GM12878 (cell line): ENCODE results near the gene CRAMP1. TPM values are rescaled to one million over a fixed set of nuclear protein-coding genes. Genes with fewer than 3 reads are reported as not detected.

Source experiments
- ATAC-seq: fragments of 200-7000 bp; cut with Tn5 transposase; 3 replicates; pipeline ENCODE4 v1.9.1; 2020; ENCODE audit warnings: mild to moderate bottlenecking, moderate library complexity
- BruUV-seq: library from RNA; stranded (reverse); fragments of 400-500 nt; replicated peaks from 2 replicates; lab custom pipeline; 2021; lab: Mats Ljungman, UMichigan
- CTCF ChIA-PET: fragments of 300-600 bp; sonication (Branson Sonifier 250); formaldehyde crosslinking; extraction: SDS; loops from one replicate; lab custom pipeline; 2021; ENCODE audit warnings: inconsistent platforms; lab: Yijun Ruan, JAX
- POLR2A ChIA-PET: fragments of 350-600 bp; formaldehyde crosslinking; extraction: SDS; loops from one replicate; lab custom pipeline; 2021; ENCODE audit warnings: inconsistent platforms; lab: Charles Lee
- RAD21 ChIA-PET: fragments of 300-600 bp; sonication (Branson Sonifier 250); formaldehyde crosslinking; loops from one replicate; lab custom pipeline; 2023; ENCODE audit warnings: antibody characterized with exemption; ENCODE audit not compliant: unreplicated experiment; lab: Charles Lee
- SMC1A ChIA-PET: fragments of 300-600 bp; sonication (Branson Sonifier 250); formaldehyde crosslinking; loops from one replicate; lab custom pipeline; 2023; ENCODE audit not compliant: unreplicated experiment, uncharacterized antibody; lab: Charles Lee
- DNase-seq: peaks from one replicate; pipeline ENCODE4 v3.0.0-alpha.2; 2011; ENCODE audit warnings: low read depth, low spot score
- FAIRE-seq: peaks from 3 replicates; lab custom pipeline; 2011; peaks lifted over from hg19 to GRCh38; lab: Jason Lieb, UNC
- H2AFZ ChIP-seq: 2 replicates; pipeline ENCODE4 v1.6.0; 2011; ENCODE audit warnings: low read depth, low read length, control low read depth; ENCODE audit not compliant: control insufficient read depth
- H3K27ac ChIP-seq: 2 replicates; pipeline ENCODE4 v1.5.1; 2011; ENCODE audit warnings: control low read depth; ENCODE audit not compliant: control insufficient read depth, insufficient read depth
- H3K27me3 ChIP-seq, 2 experiments: replicated peaks in 1 of 2; 2 replicates each; pipeline versions ENCODE4 v1.6.0 to v1.6.1; 2011; ENCODE audit warnings: low read length in 1 of 2; ENCODE audit not compliant: control insufficient read depth in 2 of 2, insufficient read depth in 2 of 2
- H3K36me3 ChIP-seq, 2 experiments: 2 replicates each; pipeline ENCODE4 v1.5.1; 2011; ENCODE audit warnings: low read length in 1 of 2; ENCODE audit not compliant: control insufficient read depth in 2 of 2, insufficient read depth in 2 of 2
- H3K4me1 ChIP-seq: 2 replicates; pipeline ENCODE4 v1.6.1; 2011; ENCODE audit warnings: mild to moderate bottlenecking, low read length, moderate library complexity, mixed read lengths; ENCODE audit not compliant: control insufficient read depth, insufficient read depth
- H3K4me2 ChIP-seq: 2 replicates; pipeline ENCODE4 v1.6.0; 2011; ENCODE audit warnings: control low read depth; ENCODE audit not compliant: control insufficient read depth, insufficient read depth
- H3K4me3 ChIP-seq: fragments of 200-600 bp; sonication (generic); 2 replicates; pipeline ENCODE4 v1.5.1; 2016
- H3K79me2 ChIP-seq: 2 replicates; pipeline ENCODE4 v1.6.0; 2011; ENCODE audit warnings: low read length; ENCODE audit not compliant: control insufficient read depth, insufficient read depth
- H3K9ac ChIP-seq: 2 replicates; pipeline ENCODE4 v1.8.0; 2011; ENCODE audit warnings: low read length, control low read depth, mixed read lengths; ENCODE audit not compliant: control insufficient read depth, insufficient read depth
- H3K9me3 ChIP-seq: replicated peaks from 3 replicates; pipeline ENCODE4 v1.5.1; 2011; ENCODE audit warnings: mild to moderate bottlenecking, low read length; ENCODE audit not compliant: control insufficient read depth, insufficient read depth
- H4K20me1 ChIP-seq: 2 replicates; pipeline ENCODE4 v1.6.0; 2011; ENCODE audit not compliant: control insufficient read depth, insufficient read depth
- ATF3 ChIP-seq: IDR thresholded peaks from 2 replicates; pipeline ENCODE4 v1.6.1; 2011; ENCODE audit warnings: low read depth, mild to moderate bottlenecking, low read length, moderate library complexity, borderline replicate concordance; ENCODE audit errors: extremely low read depth
- BCL11A ChIP-seq: IDR thresholded peaks from 2 replicates; pipeline ENCODE4 v1.6.1; 2011; ENCODE audit warnings: low read depth, low read length
- CBX3 ChIP-seq: fragments of 200-600 bp; sonication (generic); IDR thresholded peaks from 2 replicates; pipeline ENCODE4 v1.6.1; 2016; ENCODE audit warnings: low read depth, borderline replicate concordance
- CHD2 ChIP-seq: IDR thresholded peaks from 2 replicates; pipeline ENCODE4 v1.6.1; 2011; ENCODE audit warnings: low read depth, low read length, improper control_type of control experiment, borderline replicate concordance
- MAX ChIP-seq: IDR thresholded peaks from 2 replicates; pipeline ENCODE4 v1.6.1; 2012; ENCODE audit warnings: low read depth, low read length, improper control_type of control experiment
- PRDM15 ChIP-seq: fragments of 450-650 bp; formaldehyde crosslinking; IDR thresholded peaks from 2 replicates; pipeline ENCODE4 v1.4.0; 2020; ENCODE audit warnings: mild to moderate bottlenecking, moderate library complexity
- RUNX3 ChIP-seq: IDR thresholded peaks from 2 replicates; pipeline ENCODE4 v1.6.1; 2012; ENCODE audit warnings: low read length, inconsistent platforms
- TBL1XR1 ChIP-seq: IDR thresholded peaks from 2 replicates; pipeline ENCODE4 v1.6.1; 2012; ENCODE audit warnings: low read depth, low read length, improper control_type of control experiment
- WGBS: methylation state at CpG from one replicate; pipeline ENCODE4 v1.1.6; 2016; ENCODE audit warnings: low lambda C conversion rate; ENCODE audit not compliant: insufficient replicate concordance, insufficient coverage; ENCODE audit errors: missing lambda C conversion rate; 5-methylcytosine and 5-hydroxymethylcytosine counted together
- in situ Hi-C: fragments of 300-500 bp; cut with MboI; formaldehyde crosslinking; loops from 9 replicates; pipeline ENCODE4 v1.14.3; 2018; ENCODE audit warnings: mixed read lengths
- intact Hi-C: fragments of 100-400 bp; cut with micrococcal nuclease; formaldehyde crosslinking; loops from one replicate; pipeline ENCODE4 v1.14.2; 2022; ENCODE audit not compliant: unreplicated experiment
- polyA plus RNA-seq, 11 experiments: library from polyadenylated mRNA; depleted of rRNA in 4 of 11; unstranded in 6 of 11; stranded (reverse) in 5 of 11; fragments of >200 nt; fragmentation: Nextera tagmentation in 4 of 11; fragmentation: Illumina TruSeq in 1 of 11; extraction: Ambion mirVana in 4 of 11; extraction: Trizol in 1 of 11; gene quantifications; 1 replicate in 1 of 11; 2 replicates in 10 of 11; pipeline versions ENCODE4 v1.2.1 to v1.2.3, GENCODE V29; 2011 to 2016; ENCODE audit warnings: inconsistent platforms in 2 of 11, missing spikeins in 2 of 11, low read depth in 1 of 11
- total RNA-seq, 4 experiments: library from RNA; depleted of rRNA in 3 of 4; stranded (reverse); fragments of >200 nt in 3 of 4; fragmentation: Illumina TruSeq in 1 of 4; extraction: Trizol in 1 of 4; gene quantifications; 2 replicates each; pipeline versions ENCODE4 v1.2.1 to v1.2.3, GENCODE V29; 2013 to 2021
- TF ChIP-seq, protein P1 (sequence below): IDR thresholded peaks from 2 replicates; pipeline ENCODE4 v1.6.1; 2011; ENCODE audit warnings: borderline replicate concordance, low read depth, mild to moderate bottlenecking, moderate library complexity, low read length; ENCODE audit not compliant: insufficient read depth, poor library complexity, severe bottlenecking
- TF ChIP-seq, protein P2 (sequence below): fragments of 450-650 bp; IDR thresholded peaks from 2 replicates; pipeline ENCODE4 v1.6.1; 2014; ENCODE audit warnings: mild to moderate bottlenecking
- TF ChIP-seq, protein P3 (sequence below): fragments of 450-650 bp; IDR thresholded peaks from 2 replicates; pipeline ENCODE4 v1.6.1; 2018; ENCODE audit warnings: mild to moderate bottlenecking, low read depth, moderate library complexity; ENCODE audit not compliant: partially characterized antibody

CRAMP1 gene
- total and polyA plus RNA-seq, 10 of the 15 experiments (the other 5 are each of a cell fraction or from before 2014, with no cell fraction given) = 0.37 to 9.8 (median 3.9) TPM

DNA sequence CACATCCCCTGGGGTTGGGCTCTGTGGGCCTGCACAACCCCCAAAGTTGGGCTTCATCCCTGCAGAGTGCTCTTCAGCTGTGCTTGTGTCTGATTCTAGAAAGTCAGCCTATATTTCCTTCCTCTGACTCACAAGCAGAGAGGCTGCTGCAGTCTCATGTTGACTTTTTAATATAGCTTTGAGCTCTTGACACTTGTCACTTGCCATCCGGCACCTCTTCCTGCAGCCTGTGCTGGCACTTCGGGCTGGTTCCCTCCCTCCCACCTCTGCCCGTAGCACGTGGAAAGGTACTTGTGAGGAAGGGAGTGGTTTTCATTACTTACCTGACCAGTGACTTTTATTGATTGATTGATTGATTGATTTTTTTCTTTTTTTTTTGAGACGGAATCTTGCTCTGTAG lies 46.9 kb downstream of the CRAMP1 start:
- H4K20me1 ChIP-seq = no peaks in the 10 kb centered on the region
- no peaks in the 10 kb centered on the region for H3K27me3 ChIP-seq
- ChIA-PET POLR2A (no interaction called here), RAD21 (no interaction called here), SMC1A (no interaction called here), CTCF (no interaction called here)
- 98% methylated on average over 5 of the region's 5 CpGs for WGBS
- no peak for ATAC-seq
- no peak overlapping the region for H3K4me2 ChIP-seq
- no peaks in the 10 kb centered on the region for H3K4me1 ChIP-seq
- no peak for FAIRE-seq
- BruUV-seq = no TSS peak
- no peak overlapping the region for H3K4me3 ChIP-seq
- DNase-seq = no peak
- H3K36me3 ChIP-seq = peaks cover 5 to 14% of the 10 kb centered on the region in 2 experiments; a peak in 3 of 4 replicates
- intact Hi-C loops = no loop called here
- in situ Hi-C loops = no loop called here
- no peak overlapping the region for H2AFZ ChIP-seq
- H3K9ac ChIP-seq = no peak overlapping the region
- no peak overlapping the region for H3K27ac ChIP-seq
- H3K79me2 ChIP-seq = no peaks in the 10 kb centered on the region
- H3K9me3 ChIP-seq = no peaks in the 10 kb centered on the region
- TF ChIP-seq PRDM15 (CRISPR knock-in tag) (no peak), CBX3 (no peak), TBL1XR1 (no peak), ATF3 (no peak), MAX (no peak), BCL11A (no peak), RUNX3 (no peak), CHD2 (no peak)
- TF ChIP-seq, protein P1, sequence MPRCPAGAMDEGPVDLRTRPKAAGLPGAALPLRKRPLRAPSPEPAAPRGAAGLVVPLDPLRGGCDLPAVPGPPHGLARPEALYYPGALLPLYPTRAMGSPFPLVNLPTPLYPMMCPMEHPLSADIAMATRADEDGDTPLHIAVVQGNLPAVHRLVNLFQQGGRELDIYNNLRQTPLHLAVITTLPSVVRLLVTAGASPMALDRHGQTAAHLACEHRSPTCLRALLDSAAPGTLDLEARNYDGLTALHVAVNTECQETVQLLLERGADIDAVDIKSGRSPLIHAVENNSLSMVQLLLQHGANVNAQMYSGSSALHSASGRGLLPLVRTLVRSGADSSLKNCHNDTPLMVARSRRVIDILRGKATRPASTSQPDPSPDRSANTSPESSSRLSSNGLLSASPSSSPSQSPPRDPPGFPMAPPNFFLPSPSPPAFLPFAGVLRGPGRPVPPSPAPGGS = no peak
- TF ChIP-seq, protein P2, sequence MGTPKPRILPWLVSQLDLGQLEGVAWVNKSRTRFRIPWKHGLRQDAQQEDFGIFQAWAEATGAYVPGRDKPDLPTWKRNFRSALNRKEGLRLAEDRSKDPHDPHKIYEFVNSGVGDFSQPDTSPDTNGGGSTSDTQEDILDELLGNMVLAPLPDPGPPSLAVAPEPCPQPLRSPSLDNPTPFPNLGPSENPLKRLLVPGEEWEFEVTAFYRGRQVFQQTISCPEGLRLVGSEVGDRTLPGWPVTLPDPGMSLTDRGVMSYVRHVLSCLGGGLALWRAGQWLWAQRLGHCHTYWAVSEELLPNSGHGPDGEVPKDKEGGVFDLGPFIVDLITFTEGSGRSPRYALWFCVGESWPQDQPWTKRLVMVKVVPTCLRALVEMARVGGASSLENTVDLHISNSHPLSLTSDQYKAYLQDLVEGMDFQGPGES = no peak
- TF ChIP-seq, protein P3, sequence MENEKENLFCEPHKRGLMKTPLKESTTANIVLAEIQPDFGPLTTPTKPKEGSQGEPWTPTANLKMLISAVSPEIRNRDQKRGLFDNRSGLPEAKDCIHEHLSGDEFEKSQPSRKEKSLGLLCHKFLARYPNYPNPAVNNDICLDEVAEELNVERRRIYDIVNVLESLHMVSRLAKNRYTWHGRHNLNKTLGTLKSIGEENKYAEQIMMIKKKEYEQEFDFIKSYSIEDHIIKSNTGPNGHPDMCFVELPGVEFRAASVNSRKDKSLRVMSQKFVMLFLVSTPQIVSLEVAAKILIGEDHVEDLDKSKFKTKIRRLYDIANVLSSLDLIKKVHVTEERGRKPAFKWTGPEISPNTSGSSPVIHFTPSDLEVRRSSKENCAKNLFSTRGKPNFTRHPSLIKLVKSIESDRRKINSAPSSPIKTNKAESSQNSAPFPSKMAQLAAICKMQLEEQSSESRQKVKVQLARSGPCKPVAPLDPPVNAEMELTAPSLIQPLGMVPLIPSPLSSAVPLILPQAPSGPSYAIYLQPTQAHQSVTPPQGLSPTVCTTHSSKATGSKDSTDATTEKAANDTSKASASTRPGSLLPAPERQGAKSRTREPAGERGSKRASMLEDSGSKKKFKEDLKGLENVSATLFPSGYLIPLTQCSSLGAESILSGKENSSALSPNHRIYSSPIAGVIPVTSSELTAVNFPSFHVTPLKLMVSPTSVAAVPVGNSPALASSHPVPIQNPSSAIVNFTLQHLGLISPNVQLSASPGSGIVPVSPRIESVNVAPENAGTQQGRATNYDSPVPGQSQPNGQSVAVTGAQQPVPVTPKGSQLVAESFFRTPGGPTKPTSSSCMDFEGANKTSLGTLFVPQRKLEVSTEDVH = no peak
